H1 (cell line): ENCODE measurements around the gene DYNC1H1. TPM values are rescaled to one million over a fixed set of nuclear protein-coding genes. Genes with fewer than 3 reads are reported as not detected.

Experiments
- CTCF ChIA-PET: fragments of 300-600 bp; sonication (Branson Sonifier 250); formaldehyde crosslinking; loops from one replicate; lab custom pipeline; 2021; ENCODE audit not compliant: partially characterized antibody; lab: Charles Lee
- POLR2A ChIA-PET: fragments of 300-600 bp; sonication (Branson Sonifier 250); formaldehyde crosslinking; loops from one replicate; lab custom pipeline; 2021; ENCODE audit warnings: inconsistent platforms; ENCODE audit not compliant: partially characterized antibody; lab: Charles Lee
- DNase-seq, 2 experiments: peaks; one replicate each; pipeline versions ENCODE4 v3.0.0 to v3.0.0-alpha.2; 2010 to 2022; ENCODE audit warnings: low spot score in 2 of 2, low read depth in 1 of 2, mixed read lengths in 1 of 2
- FAIRE-seq: peaks from 2 replicates; lab custom pipeline; 2011; peaks lifted over from hg19 to GRCh38; lab: Jason Lieb, UNC
- H2AFZ ChIP-seq: 2 replicates; pipeline ENCODE4 v1.8.1; 2012; ENCODE audit warnings: low read length, inconsistent platforms
- H2AK5ac ChIP-seq: 2 replicates; pipeline ENCODE4 v1.6.1; 2013; ENCODE audit warnings: low read depth, low read length
- H2BK120ac ChIP-seq: replicated peaks from 2 replicates; pipeline ENCODE3; 2013; ENCODE audit warnings: low read depth, low read length, inconsistent platforms
- H2BK12ac ChIP-seq: 2 replicates; pipeline ENCODE4 v1.6.1; 2013; ENCODE audit warnings: low read depth, low read length
- H2BK15ac ChIP-seq: 2 replicates; pipeline ENCODE4 v1.6.1; 2013; ENCODE audit warnings: low read length
- H2BK20ac ChIP-seq: 2 replicates; pipeline ENCODE4 v1.6.1; 2013; ENCODE audit warnings: low read length
- H2BK5ac ChIP-seq: 2 replicates; pipeline ENCODE4 v1.6.1; 2013; ENCODE audit warnings: low read depth, low read length
- H3K14ac ChIP-seq: 2 replicates; pipeline ENCODE4 v1.6.1; 2013; ENCODE audit warnings: inconsistent platforms; ENCODE audit not compliant: insufficient read length
- H3K18ac ChIP-seq: 2 replicates; pipeline ENCODE4 v1.6.1; 2013; ENCODE audit warnings: low read length; ENCODE audit errors: extremely low read depth
- H3K23ac ChIP-seq: 2 replicates; pipeline ENCODE4 v1.6.1; 2013; ENCODE audit warnings: inconsistent platforms; ENCODE audit not compliant: insufficient read length
- H3K23me2 ChIP-seq: 2 replicates; pipeline ENCODE4 v1.6.1; 2013; ENCODE audit warnings: low read depth, low read length
- H3K27ac ChIP-seq: 2 replicates; pipeline ENCODE4 v1.6.1; 2011; ENCODE audit warnings: low read depth, low read length, inconsistent platforms
- H3K27me3 ChIP-seq, 4 experiments: replicated peaks in 1 of 4; 1 replicate in 1 of 4; 2 replicates in 3 of 4; pipeline versions ENCODE4 v1.6.1 to v1.8.1; 2011 to 2013; ENCODE audit warnings: low read length in 3 of 4, mild to moderate bottlenecking in 3 of 4, inconsistent platforms in 2 of 4, mixed read lengths in 2 of 4, moderate library complexity in 1 of 4; ENCODE audit not compliant: control insufficient read depth in 3 of 4, insufficient read depth in 3 of 4; ENCODE audit errors: extremely low read depth in 1 of 4
- H3K36me3 ChIP-seq, 4 experiments: 2 replicates each; pipeline versions ENCODE4 v1.6.1 to v1.8.1; 2011 to 2013; ENCODE audit warnings: mild to moderate bottlenecking in 4 of 4, low read length in 3 of 4, moderate library complexity in 2 of 4, control low read depth in 1 of 4, inconsistent platforms in 1 of 4; ENCODE audit not compliant: insufficient read depth in 4 of 4, control insufficient read depth in 2 of 4
- H3K4ac ChIP-seq: replicated peaks from 2 replicates; pipeline ENCODE3; 2013; ENCODE audit warnings: low read length, low read depth, mixed read lengths, inconsistent platforms; ENCODE audit not compliant: insufficient read length
- H3K4me1 ChIP-seq, 4 experiments: replicated peaks in 1 of 4; 1 replicate in 1 of 4; 2 replicates in 3 of 4; pipeline versions ENCODE4 v1.6.1 to v1.8.1; 2011 to 2013; ENCODE audit warnings: low read length in 3 of 4, inconsistent platforms in 2 of 4, mixed read lengths in 1 of 4; ENCODE audit not compliant: insufficient read depth in 4 of 4, control insufficient read depth in 3 of 4
- H3K4me2 ChIP-seq, 2 experiments: 2 replicates each; pipeline versions ENCODE4 v1.6.1 to v1.8.1; 2011 to 2013; ENCODE audit warnings: low read depth in 2 of 2, low read length in 2 of 2, control low read depth in 1 of 2, inconsistent platforms in 1 of 2, mild to moderate bottlenecking in 1 of 2; ENCODE audit not compliant: insufficient read depth in 1 of 2
- H3K4me3 ChIP-seq, 4 experiments: fragments of 200-600, 300-600 bp in 1 of 4; sonication (generic), shearing (Covaris generic), sonication (Bioruptor Twin) in 1 of 4; 2 replicates each; pipeline versions ENCODE4 v1.5.1 to v1.8.1; 2011 to 2016; ENCODE audit warnings: low read length in 4 of 4, low read depth in 3 of 4, control low read depth in 2 of 4, inconsistent platforms in 2 of 4, mild to moderate bottlenecking in 2 of 4, mixed read lengths in 1 of 4, moderate library complexity in 1 of 4; ENCODE audit not compliant: insufficient read depth in 2 of 4; ENCODE audit errors: extremely low read depth in 1 of 4
- H3K56ac ChIP-seq: replicated peaks from 2 replicates; pipeline ENCODE3; 2013; ENCODE audit warnings: low read depth, mild to moderate bottlenecking, mixed read lengths, low read length, inconsistent platforms; ENCODE audit not compliant: insufficient read length
- H3K79me1 ChIP-seq: 2 replicates; pipeline ENCODE4 v1.6.1; 2013; ENCODE audit warnings: low read depth, low read length, control low read depth
- H3K79me2 ChIP-seq, 2 experiments: 2 replicates each; pipeline versions ENCODE4 v1.6.1 to v1.8.1; 2012 to 2013; ENCODE audit warnings: low read length in 2 of 2, mild to moderate bottlenecking in 2 of 2, inconsistent platforms in 1 of 2; ENCODE audit not compliant: insufficient read depth in 2 of 2, control insufficient read depth in 1 of 2
- H3K9ac ChIP-seq, 4 experiments: replicated peaks in 1 of 4; 1 replicate in 1 of 4; 2 replicates in 3 of 4; pipeline versions ENCODE4 v1.6.1 to v1.8.1; 2011 to 2013; ENCODE audit warnings: low read depth in 3 of 4, low read length in 3 of 4, control low read depth in 2 of 4, mild to moderate bottlenecking in 2 of 4, moderate library complexity in 2 of 4, inconsistent platforms in 1 of 4; ENCODE audit errors: extremely low read depth in 1 of 4
- H3K9me3 ChIP-seq, 2 experiments: 2 replicates each; pipeline versions ENCODE4 v1.6.1 to v1.8.1; 2012 to 2013; ENCODE audit warnings: mild to moderate bottlenecking in 2 of 2, moderate library complexity in 2 of 2, control low read depth in 1 of 2, inconsistent platforms in 1 of 2, low read depth in 1 of 2, low read length in 1 of 2, mixed read lengths in 1 of 2; ENCODE audit not compliant: insufficient read depth in 2 of 2
- H4K20me1 ChIP-seq, 2 experiments: replicated peaks in 1 of 2; 2 replicates each; pipeline versions ENCODE3 to v1.8.1; 2011 to 2013; ENCODE audit warnings: inconsistent platforms in 2 of 2, low read length in 2 of 2, mild to moderate bottlenecking in 1 of 2; ENCODE audit not compliant: insufficient read depth in 2 of 2, control insufficient read depth in 1 of 2
- H4K5ac ChIP-seq: 2 replicates; pipeline ENCODE4 v1.6.1; 2013; ENCODE audit warnings: low read length, low read depth, mixed read lengths, inconsistent platforms; ENCODE audit not compliant: insufficient read length
- H4K8ac ChIP-seq: 2 replicates; pipeline ENCODE4 v1.8.0; 2013; ENCODE audit warnings: mild to moderate bottlenecking, moderate library complexity, low read length, inconsistent platforms; ENCODE audit not compliant: insufficient read depth; ENCODE audit errors: extremely low read depth
- H4K91ac ChIP-seq: replicated peaks from 2 replicates; pipeline ENCODE3; 2013; ENCODE audit warnings: low read length, mixed read lengths, inconsistent platforms; ENCODE audit not compliant: insufficient read length
- BACH1 ChIP-seq: IDR thresholded peaks from 2 replicates; pipeline ENCODE4 v1.6.1; 2012; ENCODE audit warnings: low read length, improper control_type of control experiment
- SUZ12 ChIP-seq: fragments of 200-600 bp; sonication (generic); IDR thresholded peaks from 2 replicates; pipeline ENCODE4 v1.6.1; 2012; ENCODE audit warnings: mild to moderate bottlenecking, inconsistent platforms, low read length, moderate library complexity, mixed read lengths
- WGBS, 2 experiments: shearing (Covaris generic) in 1 of 2; methylation state at CpG; one replicate each; pipeline versions ENCODE4 v1.1.6 to v1.1.7; 2013 to 2015; ENCODE audit warnings: low lambda C conversion rate in 2 of 2, mixed read lengths in 2 of 2, inconsistent platforms in 1 of 2, low coverage in 1 of 2, missing lambda C conversion rate in 1 of 2; ENCODE audit not compliant: insufficient replicate concordance in 2 of 2, insufficient coverage in 1 of 2, insufficient read length in 1 of 2; ENCODE audit errors: extremely low coverage in 1 of 2, missing lambda C conversion rate in 1 of 2; 5-methylcytosine and 5-hydroxymethylcytosine counted together
- polyA plus RNA-seq, 7 experiments: library from polyadenylated mRNA; depleted of rRNA in 3 of 7; stranded (reverse) in 5 of 7; unstranded in 2 of 7; fragments of >200 nt in 5 of 7; fragments of 200-250 nt in 2 of 7; gene quantifications; 1 replicate in 5 of 7; 2 replicates in 1 of 7; 4 replicates in 1 of 7; pipeline versions ENCODE4 v1.2.1 to v1.2.3, GENCODE V29; 2011 to 2013; ENCODE audit warnings: missing spikeins in 2 of 7, mixed read lengths in 2 of 7
- total RNA-seq: library from RNA; stranded (reverse); fragmentation: NEBNext Ultra II Directional; extraction: Animal tissue kit (Norgen Biotek cat#: 25700); gene quantifications from 2 replicates; pipeline ENCODE4 v1.2.1, GENCODE V29; 2021
- TF ChIP-seq, protein P1 (sequence below): IDR thresholded peaks from 2 replicates; pipeline ENCODE4 v1.6.1; 2012; ENCODE audit warnings: inconsistent platforms

The DYNC1H1 gene
- total and polyA plus RNA-seq, 2 of the 8 experiments (the other 6 are each of a cell fraction or from before 2014, with no cell fraction given), result 238 to 387 TPM

DNA sequence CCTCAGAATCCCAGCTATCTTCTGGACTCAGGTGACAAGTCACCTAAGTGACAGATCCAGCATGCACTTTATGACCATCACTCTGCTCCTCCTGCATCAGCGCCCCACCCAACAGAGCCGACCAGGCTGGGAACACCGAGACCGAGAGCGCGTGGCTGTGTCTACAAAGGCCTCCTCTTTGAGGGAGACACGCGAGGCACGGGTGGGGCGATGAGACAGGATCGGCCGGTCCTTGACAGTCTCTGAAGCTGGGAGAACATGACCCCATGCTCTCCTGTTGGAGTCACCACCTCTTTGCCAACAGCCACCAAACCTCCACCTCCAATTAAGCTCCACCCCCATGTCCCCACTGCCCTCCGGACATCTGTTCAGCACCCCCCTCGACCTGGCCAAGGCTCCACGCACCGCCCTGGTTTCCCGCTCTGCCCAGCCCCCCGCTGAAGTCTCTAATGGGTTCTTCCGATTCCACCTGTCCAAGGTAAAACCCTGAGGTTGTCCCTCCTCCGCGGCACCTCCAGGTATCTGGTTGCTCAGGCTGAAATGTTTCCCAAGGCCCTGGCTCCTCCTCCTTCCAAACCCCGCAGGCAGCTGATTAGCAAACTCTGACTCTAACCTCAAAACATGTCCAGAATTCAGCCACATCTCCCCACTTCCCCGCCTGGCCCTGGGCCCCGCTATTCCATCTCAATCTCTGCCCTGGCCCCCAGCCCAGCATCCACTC, 91.0 kb downstream of the DYNC1H1 start:
- Histone ChIP-seq H4K20me1 (peaks cover 0 to 6% of the 10 kb centered on the region in 2 experiments), H2BK20ac (no peak overlapping the region), H3K4me3 (no peak overlapping the region), H3K79me2 (no peaks in the 10 kb centered on the region), H3K27me3 (no peaks in the 10 kb centered on the region), H2AFZ (no peak overlapping the region), H2BK5ac (no peak overlapping the region), H3K14ac (no peak overlapping the region), H3K4me2 (no peak overlapping the region), H3K9me3 (no peaks in the 10 kb centered on the region), H2BK120ac (no peak overlapping the region), H3K27ac (no peak overlapping the region), H3K36me3 (peaks cover 2 to 23% (median 16%) of the 10 kb centered on the region in 4 experiments; a peak in 5 of 8 replicates), H3K23ac (no peak overlapping the region), H4K8ac (peak overlapping the region; percentile 74; the same call in 1 of the 2 replicates), H3K4me1 (peaks cover 0 to 11% (median 5%) of the 10 kb centered on the region in 4 experiments; a peak in 5 of 7 replicates), H3K18ac (0 out of 2 replicates have a peak overlapping the region, but pooled peaks have one; percentile 7), H3K56ac (no peak overlapping the region), H3K23me2 (no peaks in the 10 kb centered on the region; the same call in 1 of the 2 replicates), H3K9ac (no peak overlapping the region), H3K4ac (no peak overlapping the region), H4K5ac (no peak overlapping the region), H2BK12ac (peak overlapping the region; percentile 27; the same call in 1 of the 2 replicates), H2AK5ac (no peak overlapping the region), H3K79me1 (0 out of 2 replicates have a peak, but pooled peaks cover 3% of the 10 kb centered on the region), H4K91ac (no peak overlapping the region), H2BK15ac (no peak overlapping the region)
- CTCF ChIA-PET, result interaction anchor here (1.0 kb wide), 1 partner anchor 9 kb away, joined by 3 read pairs; no protein-coding TSS in a partner anchor
- WGBS, 2 experiments, result 91% methylated on average over 24 of the region's 24 CpGs; no CpG with 5 or more reads in 1 of the 2 experiments
- POLR2A ChIA-PET, result interaction anchor here (0.6 to 2.4 kb wide), 8 partner anchors 9 to 84 kb away, joined by 3 to 8 read pairs (median 4); no protein-coding TSS in a partner anchor
- no peak for TF ChIP-seq BACH1
- TF ChIP-seq SUZ12, result no peak
- TF ChIP-seq, protein P1, sequence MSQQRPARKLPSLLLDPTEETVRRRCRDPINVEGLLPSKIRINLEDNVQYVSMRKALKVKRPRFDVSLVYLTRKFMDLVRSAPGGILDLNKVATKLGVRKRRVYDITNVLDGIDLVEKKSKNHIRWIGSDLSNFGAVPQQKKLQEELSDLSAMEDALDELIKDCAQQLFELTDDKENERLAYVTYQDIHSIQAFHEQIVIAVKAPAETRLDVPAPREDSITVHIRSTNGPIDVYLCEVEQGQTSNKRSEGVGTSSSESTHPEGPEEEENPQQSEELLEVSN, result peak; percentile 55
- DNase-seq (peak in 1 of 2 experiments; percentile 61), FAIRE-seq (no peak)
